ENCODE results near the gene GTF2A2.
A peak's percentile ranks its signal among the peaks of the same experiment; 100 is the strongest.

- TF ChIP-seq CTCF (IDR thresholded peaks at IDR 0.05) = no peak
- TF ChIP-seq POLR2AphosphoS5 (IDR thresholded peaks at IDR 0.05) = peak; percentile 69
- TF ChIP-seq EP300 (IDR thresholded peaks at IDR 0.05) = no peak
Measured at GRCh38 chr15:59656897-59657634, at the start of gene GTF2A2.
